Activated naive CD8-positive, alpha-beta T cell treated with anti-CD3 and anti-CD28 coated beads, Interleukin-2, amount 10 ng/mL, durations not matched to agents 7 days and 5 days (primary cell): ENCODE data around the gene PSME3. TPM values are rescaled to one million over a fixed set of nuclear protein-coding genes. Genes with fewer than 3 reads are reported as not detected.

Experiments used
- ATAC-seq: fragments of 150-1000 bp; cut with Tn5 transposase; one replicate; pipeline ENCODE4 v1.10.0; 2021; ENCODE audit warnings: low read depth, moderate library complexity
- POLR2A ChIA-PET: fragments of 350-600 bp; sonication (Branson Sonifier 250); formaldehyde crosslinking; loops from one replicate; lab custom pipeline; 2021; ENCODE audit warnings: antibody characterized with exemption; lab: Charles Lee
- DNase-seq: peaks from one replicate; pipeline ENCODE4 v3.0.0; 2021
- H3K27ac Mint-ChIP-seq: one replicate; pipeline ENCODE4 v1.8.0; 2022; ENCODE audit warnings: mild to moderate bottlenecking, mixed read lengths
- H3K27me3 Mint-ChIP-seq: one replicate; pipeline ENCODE4 v1.8.0; 2022; ENCODE audit warnings: mild to moderate bottlenecking, moderate library complexity, mixed read lengths
- H3K36me3 Mint-ChIP-seq: one replicate; pipeline ENCODE4 v1.8.0; 2021; ENCODE audit warnings: mild to moderate bottlenecking, mixed read lengths
- H3K4me1 Mint-ChIP-seq: one replicate; pipeline ENCODE4 v1.8.0; 2021; ENCODE audit warnings: mixed read lengths
- H3K4me3 Mint-ChIP-seq: one replicate; pipeline ENCODE4 v1.8.0; 2022; ENCODE audit warnings: mild to moderate bottlenecking, moderate library complexity, mixed read lengths
- H3K9me3 Mint-ChIP-seq: one replicate; pipeline ENCODE4 v1.8.0; 2021; ENCODE audit warnings: mixed read lengths
- total RNA-seq, 2 experiments: library from RNA; stranded (reverse); gene quantifications; one replicate each; pipeline ENCODE4 v1.2.3, GENCODE V29; 2021

The PSME3 gene, protein sequence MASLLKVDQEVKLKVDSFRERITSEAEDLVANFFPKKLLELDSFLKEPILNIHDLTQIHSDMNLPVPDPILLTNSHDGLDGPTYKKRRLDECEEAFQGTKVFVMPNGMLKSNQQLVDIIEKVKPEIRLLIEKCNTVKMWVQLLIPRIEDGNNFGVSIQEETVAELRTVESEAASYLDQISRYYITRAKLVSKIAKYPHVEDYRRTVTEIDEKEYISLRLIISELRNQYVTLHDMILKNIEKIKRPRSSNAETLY
- 10 to 100 TPM; 85.0 to 96.6 TPM for total RNA-seq

DNA sequence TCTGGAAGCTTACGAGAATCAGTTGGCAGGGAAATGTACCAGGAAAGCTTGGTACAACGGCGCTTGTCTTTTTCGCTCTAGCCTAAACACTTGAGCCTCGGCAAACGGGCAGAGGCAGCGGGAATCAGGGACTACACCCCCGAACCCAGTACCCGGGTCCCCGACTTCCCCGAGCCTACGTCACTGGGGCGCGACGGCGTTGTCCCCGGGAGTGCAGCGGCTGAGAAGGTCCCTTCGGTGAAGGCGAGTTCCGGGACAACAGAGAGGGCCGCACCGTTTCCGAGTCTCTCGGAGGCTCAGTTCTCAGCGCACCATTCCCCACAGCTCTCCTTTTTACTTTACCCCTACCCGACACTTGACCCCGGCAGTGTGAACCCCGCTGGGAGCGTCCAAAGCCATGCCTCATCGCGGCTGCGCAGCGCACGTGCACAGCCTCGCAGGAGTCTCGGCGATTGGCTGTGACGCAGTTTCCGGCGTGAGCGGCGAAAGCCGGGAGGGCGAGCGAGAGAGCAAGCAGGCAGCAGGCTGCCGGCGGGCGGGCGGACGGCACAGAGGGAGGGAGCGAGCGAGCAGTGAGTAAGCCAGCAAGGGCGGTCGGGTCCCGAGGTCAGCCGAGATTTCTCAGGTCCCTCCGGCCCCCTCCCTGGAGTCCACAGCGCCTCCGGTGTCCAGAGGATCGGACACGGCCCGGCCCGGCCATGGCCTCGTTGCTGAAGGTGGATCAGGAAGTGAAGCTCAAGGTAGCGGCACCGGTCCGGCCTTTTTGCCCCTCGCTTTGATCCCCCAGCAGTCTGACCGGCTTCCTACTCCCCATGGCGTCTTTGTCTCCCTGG, at the start of gene PSME3:
Gene PSME3 (plus strand): TSS at position 464 of the 833 bp plus-strand sequence. CDS start 235 bp downstream, at position 699.
- POLR2A ChIA-PET, result interaction anchor here (0.6 to 2.8 kb wide), 8 partner anchors 9 to 165 kb away, joined by 3 to 44 read pairs (median 4); partner anchors contain the start of genes AARSD1, BECN1, CNTD1 and COA3
- Mint-ChIP-seq H3K27me3 (no peaks in the 10 kb centered on the region), H3K9me3 (no peaks in the 10 kb centered on the region), H3K36me3 (peaks cover 24% of the 10 kb centered on the region), H3K27ac (peak within 1 kb of the TSS; percentile 97), H3K4me3 (peak within 1 kb of the TSS; percentile 92), H3K4me1 (peaks cover 19% of the 10 kb centered on the region)
- DNase-seq, result peak; percentile 92
- peak; percentile 92 for ATAC-seq

DNA sequence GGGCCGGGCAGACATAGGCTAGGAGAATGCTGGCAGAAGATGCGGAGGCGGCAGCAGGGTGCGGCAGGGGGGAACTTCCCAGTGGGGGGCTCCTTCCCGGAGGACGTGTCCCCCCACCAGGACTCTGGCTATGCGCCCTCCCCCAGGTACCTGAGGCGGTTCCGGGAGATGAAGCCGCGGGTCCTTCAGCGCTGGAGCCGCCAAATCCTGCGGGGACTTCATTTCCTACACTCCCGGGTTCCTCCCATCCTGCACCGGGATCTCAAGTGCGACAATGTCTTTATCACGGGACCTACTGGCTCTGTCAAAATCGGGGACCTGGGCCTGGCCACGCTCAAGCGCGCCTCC, 49.4 kb upstream of the PSME3 start:
- POLR2A ChIA-PET, result interaction anchor here (1.4 kb wide), 1 partner anchor 10 kb away, joined by 3 read pairs; the partner anchor contains the start of gene VPS25
- no peak overlapping the region for H3K4me3 Mint-ChIP-seq

DNA sequence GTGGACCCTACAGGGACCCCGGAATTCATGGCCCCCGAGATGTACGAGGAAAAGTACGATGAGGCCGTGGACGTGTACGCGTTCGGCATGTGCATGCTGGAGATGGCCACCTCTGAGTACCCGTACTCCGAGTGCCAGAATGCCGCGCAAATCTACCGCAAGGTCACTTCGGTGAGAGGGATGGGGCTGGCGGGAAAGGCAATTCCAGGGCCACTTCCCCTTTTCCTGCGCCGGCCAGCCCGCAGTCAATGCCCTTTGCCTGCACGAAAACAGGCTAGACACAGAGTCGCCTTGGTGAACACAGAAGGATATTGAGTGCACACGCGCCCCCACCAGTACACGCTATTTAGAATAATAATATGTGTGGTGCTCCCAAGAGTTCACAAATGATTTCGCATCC, 48.8 kb upstream of the PSME3 start:
- Mint-ChIP-seq H3K27me3 (peaks cover 70% of the 10 kb centered on the region), H3K4me1 (peaks cover 16% of the 10 kb centered on the region), H3K27ac (no peak overlapping the region), H3K36me3 (peaks cover 7% of the 10 kb centered on the region), H3K4me3 (no peak overlapping the region), H3K9me3 (no peaks in the 10 kb centered on the region)
- POLR2A ChIA-PET, result no interaction called here
- no peak for DNase-seq
- no peak for ATAC-seq

More for the DNA sequence above, 49.4 kb upstream of the PSME3 start:
- no peak for DNase-seq
- Mint-ChIP-seq H3K27ac (no peak overlapping the region), H3K4me1 (peaks cover 16% of the 10 kb centered on the region), H3K36me3 (peaks cover 13% of the 10 kb centered on the region), H3K27me3 (peaks cover 72% of the 10 kb centered on the region), H3K9me3 (no peaks in the 10 kb centered on the region)
- ATAC-seq, result no peak

DNA sequence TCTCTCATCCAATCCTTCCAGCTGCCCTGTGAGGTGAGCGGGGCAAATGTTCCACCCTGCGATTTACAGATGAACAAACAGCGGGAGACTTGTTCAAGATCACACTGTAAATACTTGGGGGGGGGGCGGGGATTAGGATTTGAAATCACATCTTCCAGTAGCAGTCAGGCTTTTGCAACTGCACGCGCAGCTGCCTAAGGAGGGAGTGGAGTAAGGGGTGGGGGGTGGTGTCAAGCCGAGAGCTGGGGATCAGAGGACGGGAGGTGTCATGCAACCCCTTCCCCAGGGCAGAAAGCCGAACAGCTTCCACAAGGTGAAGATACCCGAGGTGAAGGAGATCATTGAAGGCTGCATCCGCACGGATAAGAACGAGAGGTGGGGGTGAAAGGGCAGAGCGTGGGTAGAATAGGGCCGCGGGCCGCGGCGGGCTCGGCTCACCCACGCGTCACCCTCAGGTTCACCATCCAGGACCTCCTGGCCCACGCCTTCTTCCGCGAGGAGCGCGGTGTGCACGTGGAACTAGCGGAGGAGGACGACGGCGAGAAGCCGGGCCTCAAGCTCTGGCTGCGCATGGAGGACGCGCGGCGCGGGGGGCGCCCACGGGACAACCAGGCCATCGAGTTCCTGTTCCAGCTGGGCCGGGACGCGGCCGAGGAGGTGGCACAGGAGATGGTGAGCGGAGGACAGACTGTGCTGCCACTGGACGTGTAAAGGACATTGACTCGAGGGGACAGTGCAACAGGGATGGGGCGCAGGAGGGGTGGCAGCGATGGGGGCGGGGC, 48.2 kb upstream of the PSME3 start:
- DNase-seq, result no peak
- POLR2A ChIA-PET, result interaction anchor here (0.7 to 1.1 kb wide), 2 partner anchors 39 to 237 kb away, joined by 3 read pairs; partner anchors contain the start of gene BECN1
- peaks cover 14% of the 10 kb centered on the region for H3K4me1 Mint-ChIP-seq
- peaks cover 2% of the 10 kb centered on the region for H3K36me3 Mint-ChIP-seq
- no peak for ATAC-seq
- no peak overlapping the region for H3K4me3 Mint-ChIP-seq
- no peaks in the 10 kb centered on the region for H3K9me3 Mint-ChIP-seq
- no peak overlapping the region for H3K27ac Mint-ChIP-seq
- peaks cover 66% of the 10 kb centered on the region for H3K27me3 Mint-ChIP-seq

DNA sequence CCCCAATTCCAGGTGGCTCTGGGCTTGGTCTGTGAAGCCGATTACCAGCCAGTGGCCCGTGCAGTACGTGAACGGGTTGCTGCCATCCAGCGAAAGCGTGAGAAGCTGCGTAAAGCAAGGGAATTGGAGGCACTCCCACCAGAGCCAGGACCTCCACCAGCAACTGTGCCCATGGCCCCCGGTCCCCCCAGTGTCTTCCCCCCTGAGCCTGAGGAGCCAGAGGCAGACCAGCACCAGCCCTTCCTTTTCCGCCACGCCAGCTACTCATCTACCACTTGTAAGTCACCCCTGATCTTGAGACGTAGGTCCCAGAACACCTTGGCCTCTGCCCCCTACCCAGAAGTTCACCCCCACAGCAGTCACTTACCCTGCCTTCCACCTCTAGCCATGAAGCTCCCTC, 45.9 kb upstream of the PSME3 start:
- H3K4me3 Mint-ChIP-seq, result no peak overlapping the region
- peaks cover 2% of the 10 kb centered on the region for H3K36me3 Mint-ChIP-seq
- ATAC-seq (no peak), DNase-seq (no peak)
- H3K27me3 Mint-ChIP-seq, result peaks cover 59% of the 10 kb centered on the region
- POLR2A ChIA-PET, result interaction anchor here (0.5 to 1.9 kb wide), 3 partner anchors 11 to 141 kb away, joined by 3 to 6 read pairs (median 6); partner anchors contain the start of genes COA3 and VPS25
- peaks cover 14% of the 10 kb centered on the region for H3K4me1 Mint-ChIP-seq
- no peak overlapping the region for H3K27ac Mint-ChIP-seq
- H3K9me3 Mint-ChIP-seq, result no peaks in the 10 kb centered on the region

DNA sequence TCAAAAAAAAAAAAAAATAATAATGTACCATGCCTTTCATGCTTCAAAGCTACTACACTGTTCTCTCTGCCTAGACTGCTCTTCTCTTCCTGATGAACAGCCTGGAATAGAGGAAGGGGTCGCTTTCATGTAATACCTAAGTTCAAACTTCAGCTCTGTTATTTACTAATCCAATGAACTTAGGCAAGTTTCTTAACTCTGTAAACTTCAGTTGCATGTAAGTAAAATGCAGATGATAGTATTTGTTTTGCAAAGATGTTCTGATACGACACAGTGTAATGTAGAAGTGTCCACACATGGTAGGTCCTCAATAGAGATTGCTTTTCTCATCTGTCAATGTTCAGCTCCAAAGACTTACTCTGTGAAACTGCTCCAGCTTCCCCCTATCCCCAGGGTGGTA, 41.2 kb upstream of the PSME3 start:
- no peak overlapping the region for H3K4me3 Mint-ChIP-seq
- no peak for ATAC-seq
- POLR2A ChIA-PET, result no interaction called here
- H3K9me3 Mint-ChIP-seq, result no peaks in the 10 kb centered on the region
- H3K36me3 Mint-ChIP-seq, result peaks cover 1% of the 10 kb centered on the region
- peaks cover 2% of the 10 kb centered on the region for H3K4me1 Mint-ChIP-seq
- H3K27me3 Mint-ChIP-seq, result peaks cover 14% of the 10 kb centered on the region
- H3K27ac Mint-ChIP-seq, result no peak overlapping the region
- DNase-seq, result no peak

DNA sequence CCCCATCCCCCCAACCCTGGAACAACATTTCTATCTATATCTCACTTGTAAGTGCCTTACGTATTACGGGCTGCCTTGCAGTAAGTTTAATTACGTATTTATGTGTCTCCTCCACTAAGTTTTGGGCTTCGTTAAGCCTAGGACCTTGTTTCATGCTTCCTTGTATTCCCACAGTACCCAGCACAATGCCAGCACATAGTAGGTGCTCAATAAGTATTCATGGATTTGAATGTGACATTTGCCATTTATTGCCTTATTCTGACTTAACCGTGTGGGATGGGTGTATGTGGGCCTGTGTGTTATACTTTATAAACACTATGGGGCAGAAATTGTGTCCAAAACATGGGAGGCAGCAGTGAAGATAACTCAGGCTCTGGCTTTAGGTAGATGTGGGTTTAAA, 40.7 kb upstream of the PSME3 start:
- peaks cover 11% of the 10 kb centered on the region for H3K27me3 Mint-ChIP-seq
- POLR2A ChIA-PET, result no interaction called here
- no peak for ATAC-seq
- peaks cover 1% of the 10 kb centered on the region for H3K36me3 Mint-ChIP-seq
- H3K4me1 Mint-ChIP-seq, result peaks cover 3% of the 10 kb centered on the region
- DNase-seq, result no peak
- H3K9me3 Mint-ChIP-seq, result no peaks in the 10 kb centered on the region
- H3K4me3 Mint-ChIP-seq, result no peak overlapping the region
- H3K27ac Mint-ChIP-seq, result no peak overlapping the region

DNA sequence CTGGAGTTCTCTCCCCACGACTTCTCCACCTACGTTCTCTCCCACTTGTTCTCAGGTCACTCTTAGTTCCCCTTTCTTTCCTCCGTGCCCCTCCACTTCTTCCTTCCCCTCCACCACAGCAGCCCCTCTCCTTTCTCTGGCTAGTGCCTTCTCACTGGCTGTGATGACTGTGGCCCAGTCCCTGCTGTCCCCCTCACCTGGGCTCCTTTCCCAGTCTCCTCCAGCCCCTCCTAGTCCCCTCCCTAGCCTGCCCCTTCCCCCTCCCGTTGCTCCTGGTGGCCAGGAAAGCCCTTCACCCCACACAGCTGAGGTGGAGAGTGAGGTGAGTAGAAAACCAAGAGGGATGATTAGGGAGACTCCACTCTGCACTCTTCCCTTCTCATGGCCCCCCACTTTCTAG, 38.1 kb upstream of the PSME3 start:
- Mint-ChIP-seq H3K27me3 (peaks cover 7% of the 10 kb centered on the region), H3K9me3 (peaks cover 2% of the 10 kb centered on the region), H3K4me3 (no peak overlapping the region), H3K27ac (no peak overlapping the region), H3K4me1 (peaks cover 10% of the 10 kb centered on the region), H3K36me3 (peaks cover 1% of the 10 kb centered on the region)
- no peak for DNase-seq
- POLR2A ChIA-PET, result interaction anchor here (1.2 kb wide), 2 partner anchors 22 to 27 kb away, joined by 3 to 4 read pairs; partner anchors contain the start of gene VPS25
- ATAC-seq, result no peak

DNA sequence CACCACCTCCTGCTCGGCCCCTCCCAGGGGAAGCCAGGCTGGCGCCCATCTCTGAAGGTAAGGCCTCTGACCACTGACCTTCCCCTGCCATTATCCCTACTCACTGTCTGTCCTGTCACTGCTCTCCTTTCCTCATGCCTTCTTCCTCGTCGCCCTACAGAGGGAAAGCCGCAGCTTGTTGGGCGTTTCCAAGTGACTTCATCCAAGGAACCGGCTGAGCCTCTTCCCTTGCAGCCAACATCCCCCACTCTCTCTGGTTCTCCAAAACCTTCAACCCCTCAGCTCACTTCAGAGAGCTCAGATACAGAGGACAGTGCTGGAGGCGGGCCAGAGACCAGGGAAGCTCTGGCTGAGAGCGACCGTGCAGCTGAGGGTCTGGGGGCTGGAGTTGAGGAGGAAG, 37.7 kb upstream of the PSME3 start:
- POLR2A ChIA-PET, result interaction anchor here (1.2 kb wide), 2 partner anchors 22 to 26 kb away, joined by 3 to 4 read pairs; partner anchors contain the start of gene VPS25
- Mint-ChIP-seq H3K4me1 (peaks cover 10% of the 10 kb centered on the region), H3K9me3 (peaks cover 2% of the 10 kb centered on the region), H3K27me3 (peaks cover 5% of the 10 kb centered on the region), H3K27ac (no peak overlapping the region), H3K4me3 (no peak overlapping the region), H3K36me3 (peaks cover 2% of the 10 kb centered on the region)
- DNase-seq (no peak), ATAC-seq (no peak)

DNA sequence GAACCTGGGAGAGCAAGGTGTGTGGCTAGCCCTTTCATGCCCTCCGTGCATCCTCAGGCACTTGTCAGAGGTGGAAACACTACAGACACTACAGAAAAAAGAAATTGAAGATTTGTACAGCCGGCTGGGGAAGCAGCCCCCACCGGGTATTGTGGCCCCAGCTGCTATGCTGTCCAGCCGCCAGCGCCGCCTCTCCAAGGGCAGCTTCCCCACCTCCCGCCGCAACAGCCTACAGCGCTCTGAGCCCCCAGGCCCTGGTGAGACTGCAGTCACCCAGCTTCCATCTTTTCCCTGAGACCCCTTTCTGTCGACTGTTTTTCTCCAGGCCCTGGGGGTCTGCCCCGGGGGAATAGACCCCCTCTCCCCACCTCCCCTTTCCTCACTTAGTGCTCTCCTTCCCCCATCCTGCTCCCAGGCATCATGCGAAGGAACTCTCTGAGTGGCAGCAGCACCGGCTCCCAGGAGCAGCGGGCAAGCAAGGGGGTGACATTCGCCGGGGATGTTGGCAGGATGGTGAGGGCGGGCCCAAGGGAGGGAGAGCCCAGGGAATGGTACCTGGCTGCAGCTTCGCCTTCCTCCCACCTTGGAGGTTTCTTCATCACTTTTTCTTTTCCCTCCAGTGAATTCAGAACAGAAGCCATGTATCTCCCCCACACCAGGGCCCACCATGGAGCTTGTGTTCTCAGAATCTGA, 37.0 kb upstream of the PSME3 start:
- Mint-ChIP-seq H3K27ac (no peak overlapping the region), H3K27me3 (peaks cover 3% of the 10 kb centered on the region), H3K4me3 (no peak overlapping the region), H3K36me3 (peaks cover 3% of the 10 kb centered on the region), H3K4me1 (peaks cover 10% of the 10 kb centered on the region), H3K9me3 (peaks cover 2% of the 10 kb centered on the region)
- no peak for ATAC-seq
- no peak for DNase-seq
- POLR2A ChIA-PET, result interaction anchor here (0.9 to 3.0 kb wide), 3 partner anchors 19 to 23 kb away, joined by 3 to 19 read pairs (median 4); partner anchors contain the start of gene VPS25

DNA sequence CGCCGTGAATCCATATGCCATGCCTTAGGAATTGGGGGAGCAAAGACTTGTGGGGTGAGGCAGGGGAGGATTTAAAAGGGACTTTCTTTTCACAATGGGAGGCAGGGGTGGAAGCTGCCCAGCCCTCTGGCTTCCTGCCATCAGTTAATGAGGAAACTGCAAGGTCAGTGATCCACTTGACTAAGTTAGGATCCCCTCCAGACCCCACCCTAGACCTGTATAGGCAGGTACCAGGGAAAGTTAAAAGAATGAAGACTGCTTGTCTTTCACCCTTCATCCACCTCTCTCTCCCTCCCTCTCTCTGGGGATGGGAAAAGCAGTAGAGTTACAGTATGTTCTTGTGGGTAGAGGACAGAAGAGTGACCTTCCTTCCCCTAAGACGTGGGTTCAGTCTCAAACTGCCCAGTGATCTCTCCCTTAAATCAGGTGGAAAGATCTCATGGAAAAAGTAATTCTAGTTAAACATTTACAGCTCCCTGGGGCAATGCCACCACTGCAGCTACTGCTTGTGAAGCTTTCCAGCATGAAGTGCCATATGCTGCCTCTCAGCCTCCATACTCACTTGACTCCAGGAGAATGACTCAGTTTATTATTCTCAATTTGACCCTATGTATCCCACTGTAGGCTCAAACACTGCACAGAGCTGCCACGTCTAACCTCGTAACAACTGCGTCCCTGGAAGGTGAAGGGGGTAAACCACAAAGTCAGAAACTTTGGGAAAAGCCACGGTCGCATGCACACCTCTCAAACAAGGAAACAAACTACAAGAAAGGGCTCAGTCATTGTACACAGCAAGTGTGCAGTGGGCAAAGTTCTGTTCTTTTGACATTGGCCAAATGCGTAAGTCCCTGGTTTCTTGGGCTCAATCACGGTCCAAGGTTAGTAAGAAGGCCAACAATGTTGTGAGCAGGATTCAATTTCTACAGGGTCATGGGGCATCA, 35.9 kb upstream of the PSME3 start:
- Mint-ChIP-seq H3K4me1 (peaks cover 10% of the 10 kb centered on the region), H3K36me3 (peaks cover 3% of the 10 kb centered on the region), H3K9me3 (peaks cover 2% of the 10 kb centered on the region), H3K4me3 (peak overlapping the region; percentile 88), H3K27ac (no peak overlapping the region), H3K27me3 (no peaks in the 10 kb centered on the region)
- POLR2A ChIA-PET, result interaction anchor here (0.9 to 3.0 kb wide), 4 partner anchors 20 to 518 kb away, joined by 3 to 19 read pairs (median 6); partner anchors contain the start of genes BECN1 and VPS25
- DNase-seq, result no peak
- no peak for ATAC-seq
